B cell (primary cell): ENCODE data around the gene KIF7.

Experiments used
- CTCF ChIP-seq: fragments of 200-600 bp; IDR thresholded peaks from one replicate; pipeline ENCODE4 v1.8.0; 2022; ENCODE audit warnings: antibody characterized with exemption, mild to moderate bottlenecking
- EZH2 ChIP-seq: IDR thresholded peaks from 2 replicates; pipeline ENCODE4 v1.6.1; 2012; ENCODE audit warnings: borderline replicate concordance, low read depth, mild to moderate bottlenecking, moderate library complexity, low read length; ENCODE audit not compliant: insufficient read depth, poor library complexity, severe bottlenecking

GRCh38 chr15:89630974-89631901 lies 24.0 kb downstream of the KIF7 start:
- TF ChIP-seq EZH2 = no peak
- no peak for TF ChIP-seq CTCF
